ENCODE measurements around the gene MYO5C. TPM values are rescaled to one million over a fixed set of nuclear protein-coding genes. Genes with fewer than 3 reads are reported as not detected.

Gene MYO5C
- total RNA-seq, 1 experiment from 2014 or later = 28.2 TPM

- CTCF ChIA-PET = no interaction called here
- H3K36me3 ChIP-seq (ENCODE audit: control insufficient read depth, insufficient read depth, low read length) = no peaks in the 10 kb centered on the region
- H3K4me3 ChIP-seq (ENCODE audit: low read depth in 2 of 2, low read length in 2 of 2) = no peak overlapping the region
- in situ Hi-C loops (cut with HindIII; ENCODE audit: low pct_unique_long_range_greater_than_20kb, low sequenced_read_pairs) (no loop called here), intact Hi-C loops (cut with micrococcal nuclease; ENCODE audit: unreplicated experiment) (no loop called here)
- no peak overlapping the region for H3K27ac ChIP-seq (ENCODE audit: low read length)
- H3K4me1 ChIP-seq (ENCODE audit: control insufficient read depth, insufficient read depth, low read length) = no peaks in the 10 kb centered on the region
- BruUV-seq (replicated peaks) = no TSS peak
- no peaks in the 10 kb centered on the region for H3K27me3 ChIP-seq (ENCODE audit: control insufficient read depth, insufficient read depth, low read length)
- POLR2A ChIA-PET = no interaction called here
- TF ChIP-seq TCF7L2 (IDR thresholded peaks at IDR 0.05; ENCODE audit: low read depth, low read length) (no peak), SIN3A (IDR thresholded peaks at IDR 0.05; ENCODE audit: borderline replicate concordance, insufficient read depth, low read depth, low read length) (no peak), REST (IDR thresholded peaks at IDR 0.05; ENCODE audit: insufficient read depth in 1 of 2, low read depth in 2 of 2, low read length in 1 of 2) (no peak), CTCF (IDR thresholded peaks at IDR 0.05) (no peak), POLR2AphosphoS5 (IDR thresholded peaks at IDR 0.05; ENCODE audit: low read depth, low read length) (no peak)
- no peak for DNase-seq (ENCODE audit: low read depth, low spot score)
- no peak for ATAC-seq
- H3K9me3 ChIP-seq (ENCODE audit: control insufficient read depth, insufficient read depth, low read depth, low read length) = no peaks in the 10 kb centered on the region
Measured at GRCh38 chr15:52238149-52238548, 57.5 kb downstream of the MYO5C start.

GRCh38 chr15:52236013-52236412, 59.6 kb downstream of the MYO5C start:
- no peak overlapping the region for H3K4me3 ChIP-seq (ENCODE audit: low read depth in 2 of 2, low read length in 2 of 2)
- ATAC-seq = 0 out of 2 replicates have a peak, but pooled peaks have one; percentile 29
- H3K9me3 ChIP-seq (ENCODE audit: control insufficient read depth, insufficient read depth, low read depth, low read length) = no peaks in the 10 kb centered on the region
- no TSS peak for BruUV-seq (replicated peaks)
- ChIA-PET POLR2A (no interaction called here), CTCF (no interaction called here)
- H3K27me3 ChIP-seq (ENCODE audit: control insufficient read depth, insufficient read depth, low read length) = no peaks in the 10 kb centered on the region
- no peaks in the 10 kb centered on the region for H3K4me1 ChIP-seq (ENCODE audit: control insufficient read depth, insufficient read depth, low read length)
- DNase-seq (ENCODE audit: low read depth, low spot score) = no peak
- TF ChIP-seq REST (IDR thresholded peaks at IDR 0.05; ENCODE audit: insufficient read depth in 1 of 2, low read depth in 2 of 2, low read length in 1 of 2) = no peak
- in situ Hi-C loops (cut with HindIII; ENCODE audit: low pct_unique_long_range_greater_than_20kb, low sequenced_read_pairs) (no loop called here), intact Hi-C loops (cut with micrococcal nuclease; ENCODE audit: unreplicated experiment) (no loop called here)
- no peaks in the 10 kb centered on the region for H3K36me3 ChIP-seq (ENCODE audit: control insufficient read depth, insufficient read depth, low read length)
- no peak overlapping the region for H3K27ac ChIP-seq (ENCODE audit: low read length)

Data from Panc1 (cell line).